Measurements from ENCODE around the gene ZNF521.

The ZNF521 gene

DNA sequence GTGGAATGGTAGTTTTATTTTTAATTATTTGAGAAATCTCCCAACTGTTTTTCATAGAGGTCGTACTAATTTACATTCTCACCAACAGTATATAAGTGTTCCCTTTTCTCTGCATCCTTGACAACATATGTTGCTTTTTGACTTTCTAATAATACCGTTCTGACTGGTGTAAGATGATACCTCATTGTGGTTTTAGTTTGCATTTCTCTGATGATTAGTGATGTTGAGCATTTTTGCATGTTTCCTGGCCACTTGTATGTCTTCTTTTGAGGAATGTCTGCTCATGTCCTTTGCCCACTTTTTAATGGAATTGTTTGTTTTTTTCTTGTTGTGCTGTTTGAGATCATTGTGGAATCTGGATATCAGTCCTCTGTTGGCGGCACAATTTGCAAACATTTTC, 242.5 kb downstream of the ZNF521 start:
- DNase-seq, result no peak
- Histone ChIP-seq H3K9me3 (ENCODE audit: control extremely low read depth in 1 of 5, control insufficient read depth in 4 of 5, insufficient read depth in 2 of 5, low read depth in 1 of 5, low read length in 4 of 5) (peaks cover 0 to 2% (median 0%) of the 10 kb centered on the region in 5 experiments), H3K4me1 (ENCODE audit: control extremely low read depth in 1 of 4, control insufficient read depth in 4 of 4, insufficient read depth in 4 of 4, low read length in 3 of 4) (peaks cover 0 to 4% (median 0%) of the 10 kb centered on the region in 4 experiments), H3K4me3 (ENCODE audit: control insufficient read depth in 1 of 7, extremely low read depth in 1 of 7, insufficient read depth in 4 of 7, low read depth in 2 of 7, low read length in 6 of 7) (no peak overlapping the region), H3K27me3 (replicated peaks in 2 of 5; ENCODE audit: control insufficient read depth in 4 of 5, insufficient read depth in 5 of 5, low read length in 4 of 5) (no peaks in the 10 kb centered on the region), H3K36me3 (ENCODE audit: control insufficient read depth in 4 of 4, insufficient read depth in 4 of 4, low read length in 3 of 4) (peaks cover 0 to 11% (median 5%) of the 10 kb centered on the region in 4 experiments), H3K27ac (ENCODE audit: insufficient read depth in 1 of 2, low read depth in 1 of 2, low read length in 2 of 2, poor library complexity in 1 of 2, severe bottlenecking in 2 of 2) (no peak overlapping the region)
- 100% methylated on average over 1 of the region's 3 CpGs for WGBS (ENCODE audit: insufficient coverage)
- POLR2A ChIA-PET, result no interaction called here
- CTCF ChIA-PET, result no interaction called here

DNA sequence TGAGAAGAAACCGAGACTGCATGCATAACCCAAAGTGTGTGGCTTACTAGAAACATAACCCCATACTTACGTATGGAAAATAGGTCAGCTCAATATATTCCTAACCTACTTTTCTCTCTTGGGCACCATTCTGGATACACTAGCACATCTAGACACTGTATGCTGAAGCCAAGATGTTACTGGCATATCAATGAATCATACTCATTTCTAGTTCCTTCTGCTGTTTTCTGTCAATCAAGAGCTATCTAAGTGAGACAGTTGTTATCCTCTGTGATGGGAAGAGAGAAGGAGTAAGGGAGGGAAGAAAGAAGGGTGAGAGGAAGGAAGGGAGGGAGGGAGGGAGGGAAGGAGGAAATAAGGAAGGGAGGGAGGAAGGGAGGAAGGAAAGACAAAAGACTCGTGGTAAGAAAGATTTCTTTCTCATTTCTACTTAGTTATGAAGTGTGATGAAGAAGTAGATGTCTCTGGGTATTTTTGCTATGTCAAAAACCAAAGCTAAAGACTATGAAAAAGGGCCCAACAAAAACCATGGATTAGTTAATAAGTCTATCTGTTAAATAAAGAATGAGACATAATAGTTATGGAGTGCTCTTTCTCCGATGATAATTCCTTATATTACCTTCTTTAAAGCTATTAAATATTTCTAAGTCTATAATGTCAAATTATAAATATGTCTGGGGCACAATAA, 248.4 kb downstream of the ZNF521 start:
- Histone ChIP-seq H3K27me3 (replicated peaks in 2 of 5; ENCODE audit: control insufficient read depth in 4 of 5, insufficient read depth in 5 of 5, low read length in 4 of 5) (no peaks in the 10 kb centered on the region), H3K9me3 (ENCODE audit: control extremely low read depth in 1 of 5, control insufficient read depth in 4 of 5, insufficient read depth in 2 of 5, low read depth in 1 of 5, low read length in 4 of 5) (no peaks in the 10 kb centered on the region), H3K4me1 (ENCODE audit: control extremely low read depth in 1 of 4, control insufficient read depth in 4 of 4, insufficient read depth in 4 of 4, low read length in 3 of 4) (peaks cover 0 to 9% (median 4%) of the 10 kb centered on the region in 4 experiments), H3K4me3 (ENCODE audit: control insufficient read depth in 1 of 7, extremely low read depth in 1 of 7, insufficient read depth in 4 of 7, low read depth in 2 of 7, low read length in 6 of 7) (no peak overlapping the region), H3K36me3 (ENCODE audit: control insufficient read depth in 4 of 4, insufficient read depth in 4 of 4, low read length in 3 of 4) (no peaks in the 10 kb centered on the region), H3K27ac (ENCODE audit: insufficient read depth in 1 of 2, low read depth in 1 of 2, low read length in 2 of 2, poor library complexity in 1 of 2, severe bottlenecking in 2 of 2) (no peak overlapping the region)
- ChIA-PET CTCF (interaction anchor here (0.9 to 1.2 kb wide), 2 partner anchors 37 to 125 kb away, joined by 3 to 4 read pairs; no protein-coding TSS in a partner anchor), POLR2A (interaction anchor here (0.6 kb wide), 2 partner anchors 30 to 1541 kb away, joined by 3 to 5 read pairs; no protein-coding TSS in a partner anchor)
- WGBS (ENCODE audit: insufficient coverage), result 70% methylated on average over 2 of the region's 4 CpGs
- no peak for DNase-seq

DNA sequence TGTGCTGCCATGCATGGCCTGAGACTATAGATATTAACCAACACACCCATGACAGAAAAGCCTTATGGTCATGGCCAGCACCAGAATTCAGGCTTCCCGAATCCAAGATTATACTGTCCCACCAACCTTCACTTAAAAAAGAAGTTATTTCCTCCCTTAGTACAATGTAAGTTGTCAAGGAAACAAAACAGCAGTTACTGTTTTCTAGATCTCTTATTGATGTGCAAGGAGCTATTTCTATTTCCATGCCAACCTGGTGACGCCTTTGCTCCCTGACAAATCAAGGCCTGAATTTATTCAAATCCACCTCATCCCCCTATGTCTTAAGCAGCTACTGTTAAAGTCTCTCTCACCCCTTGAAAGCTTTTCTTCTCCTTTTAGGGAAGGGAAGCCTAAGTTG, 249.3 kb downstream of the ZNF521 start:
- CTCF ChIA-PET, result interaction anchor here (1.2 kb wide), 1 partner anchor 126 kb away, joined by 4 read pairs; no protein-coding TSS in a partner anchor
- 100% methylated on average over 1 of the region's 2 CpGs for WGBS (ENCODE audit: insufficient coverage)
- POLR2A ChIA-PET, result no interaction called here
- H3K9me3 ChIP-seq (ENCODE audit: control extremely low read depth in 1 of 5, control insufficient read depth in 4 of 5, insufficient read depth in 2 of 5, low read depth in 1 of 5, low read length in 4 of 5), result no peaks in the 10 kb centered on the region
- H3K27ac ChIP-seq (ENCODE audit: insufficient read depth in 1 of 2, low read depth in 1 of 2, low read length in 2 of 2, poor library complexity in 1 of 2, severe bottlenecking in 2 of 2), result peak overlapping the region in 1 of 2 experiments; percentile 16
- peaks cover 0 to 2% (median 0%) of the 10 kb centered on the region in 4 experiments for H3K36me3 ChIP-seq (ENCODE audit: control insufficient read depth in 4 of 4, insufficient read depth in 4 of 4, low read length in 3 of 4)
- H3K4me1 ChIP-seq (ENCODE audit: control extremely low read depth in 1 of 4, control insufficient read depth in 4 of 4, insufficient read depth in 4 of 4, low read length in 3 of 4), result peaks cover 0 to 16% (median 9%) of the 10 kb centered on the region in 4 experiments
- peak; percentile 22 to 85 (median 77) for DNase-seq
- no peak overlapping the region for H3K4me3 ChIP-seq (ENCODE audit: control insufficient read depth in 1 of 7, extremely low read depth in 1 of 7, insufficient read depth in 4 of 7, low read depth in 2 of 7, low read length in 6 of 7)
- no peaks in the 10 kb centered on the region for H3K27me3 ChIP-seq (replicated peaks in 2 of 5; ENCODE audit: control insufficient read depth in 4 of 5, insufficient read depth in 5 of 5, low read length in 4 of 5)

DNA sequence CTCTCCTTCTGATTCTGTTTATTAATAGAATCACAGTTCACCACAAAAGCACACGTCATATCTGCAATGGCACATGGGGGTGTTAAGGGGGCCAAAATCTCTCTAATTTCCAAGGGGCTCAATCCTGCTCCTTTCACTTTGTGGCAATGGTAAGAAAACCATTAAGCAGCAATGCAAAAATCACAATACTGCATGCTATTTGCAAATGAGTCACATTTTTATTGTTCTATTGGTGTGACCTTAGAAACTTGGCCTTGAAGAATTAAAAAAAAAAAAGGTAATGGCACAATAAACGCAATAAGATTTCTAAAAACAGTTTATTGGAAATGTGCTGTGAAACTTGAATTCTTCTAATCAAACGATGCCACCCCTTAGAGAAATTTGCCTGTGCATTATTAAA, 251.5 kb downstream of the ZNF521 start:
- H3K4me3 ChIP-seq (ENCODE audit: control insufficient read depth in 1 of 7, extremely low read depth in 1 of 7, insufficient read depth in 4 of 7, low read depth in 2 of 7, low read length in 6 of 7), result no peak overlapping the region
- H3K4me1 ChIP-seq (ENCODE audit: control extremely low read depth in 1 of 4, control insufficient read depth in 4 of 4, insufficient read depth in 4 of 4, low read length in 3 of 4), result peaks cover 0 to 24% (median 15%) of the 10 kb centered on the region in 4 experiments
- 75% methylated on average over 2 of the region's 3 CpGs for WGBS (ENCODE audit: insufficient coverage)
- no peak for DNase-seq
- H3K27me3 ChIP-seq (replicated peaks in 2 of 5; ENCODE audit: control insufficient read depth in 4 of 5, insufficient read depth in 5 of 5, low read length in 4 of 5), result no peaks in the 10 kb centered on the region
- ChIA-PET POLR2A (interaction anchor here (0.6 kb wide), 1 partner anchor 250 kb away, joined by 3 read pairs; no protein-coding TSS in a partner anchor), CTCF (interaction anchor here (0.6 to 1.6 kb wide), 3 partner anchors 13 to 918 kb away, joined by 3 to 4 read pairs (median 3); no protein-coding TSS in a partner anchor)
- no peak overlapping the region for H3K27ac ChIP-seq (ENCODE audit: insufficient read depth in 1 of 2, low read depth in 1 of 2, low read length in 2 of 2, poor library complexity in 1 of 2, severe bottlenecking in 2 of 2)
- no peaks in the 10 kb centered on the region for H3K9me3 ChIP-seq (ENCODE audit: control extremely low read depth in 1 of 5, control insufficient read depth in 4 of 5, insufficient read depth in 2 of 5, low read depth in 1 of 5, low read length in 4 of 5)
- peaks cover 0 to 2% (median 0%) of the 10 kb centered on the region in 4 experiments for H3K36me3 ChIP-seq (ENCODE audit: control insufficient read depth in 4 of 4, insufficient read depth in 4 of 4, low read length in 3 of 4)

DNA sequence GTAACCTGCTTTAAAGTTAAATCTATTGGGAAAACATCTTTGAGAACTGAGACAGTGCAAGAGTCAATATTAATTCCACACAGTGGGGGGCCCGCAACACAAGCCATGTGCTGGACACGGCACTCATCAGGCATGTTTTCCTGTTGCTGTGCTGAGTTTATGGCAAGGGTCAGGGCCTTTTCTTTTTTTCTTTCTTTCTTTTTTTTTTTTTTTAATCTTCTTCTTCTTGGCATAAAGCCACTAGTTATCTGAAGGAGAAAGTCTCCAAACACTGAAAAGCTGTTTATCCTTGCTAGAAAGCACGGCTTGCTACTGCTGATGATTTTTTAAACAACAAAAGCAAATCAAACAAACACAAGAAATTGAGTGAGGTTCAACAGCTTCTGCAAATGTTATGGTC, 252.1 kb downstream of the ZNF521 start:
- peak; percentile 6 to 41 (median 18) for DNase-seq
- WGBS (ENCODE audit: insufficient coverage), result no CpG with 5 or more reads among the region's 3 CpGs
- Histone ChIP-seq H3K27me3 (replicated peaks in 2 of 5; ENCODE audit: control insufficient read depth in 4 of 5, insufficient read depth in 5 of 5, low read length in 4 of 5) (no peaks in the 10 kb centered on the region), H3K4me1 (ENCODE audit: control extremely low read depth in 1 of 4, control insufficient read depth in 4 of 4, insufficient read depth in 4 of 4, low read length in 3 of 4) (peaks cover 0 to 24% (median 15%) of the 10 kb centered on the region in 4 experiments), H3K4me3 (ENCODE audit: control insufficient read depth in 1 of 7, extremely low read depth in 1 of 7, insufficient read depth in 4 of 7, low read depth in 2 of 7, low read length in 6 of 7) (no peak overlapping the region), H3K9me3 (ENCODE audit: control extremely low read depth in 1 of 5, control insufficient read depth in 4 of 5, insufficient read depth in 2 of 5, low read depth in 1 of 5, low read length in 4 of 5) (no peaks in the 10 kb centered on the region), H3K36me3 (ENCODE audit: control insufficient read depth in 4 of 4, insufficient read depth in 4 of 4, low read length in 3 of 4) (peaks cover 0 to 2% (median 0%) of the 10 kb centered on the region in 4 experiments), H3K27ac (ENCODE audit: insufficient read depth in 1 of 2, low read depth in 1 of 2, low read length in 2 of 2, poor library complexity in 1 of 2, severe bottlenecking in 2 of 2) (no peak overlapping the region)
- POLR2A ChIA-PET, result interaction anchor here (0.6 kb wide), 1 partner anchor 251 kb away, joined by 3 read pairs; no protein-coding TSS in a partner anchor
- CTCF ChIA-PET, result interaction anchor here (1.1 to 1.6 kb wide), 2 partner anchors 12 to 133 kb away, joined by 3 to 4 read pairs; no protein-coding TSS in a partner anchor

DNA sequence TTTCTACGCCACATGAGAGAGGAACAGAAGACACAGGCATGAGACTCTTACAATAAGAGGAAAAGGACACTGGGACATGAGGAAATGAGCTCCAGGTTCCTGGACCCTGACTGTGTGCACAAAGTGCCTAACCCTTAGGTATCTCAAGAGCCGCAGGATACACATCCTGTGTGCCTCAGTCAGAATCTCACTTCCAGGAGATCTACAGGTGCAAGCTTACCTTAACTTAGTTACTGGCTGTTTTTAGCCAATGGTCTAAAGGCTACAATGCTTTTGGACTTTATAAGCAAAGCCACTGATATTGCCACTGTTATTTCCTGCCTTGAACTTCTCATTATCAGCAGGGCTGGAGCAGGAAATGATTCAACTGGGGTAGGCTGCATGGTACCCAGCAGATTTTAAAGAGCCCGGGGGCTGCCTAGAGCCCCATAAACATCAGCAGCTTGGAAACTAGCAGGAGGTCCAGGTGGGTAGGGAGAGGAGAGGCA, 254.4 kb downstream of the ZNF521 start:
- peaks cover 0 to 2% (median 0%) of the 10 kb centered on the region in 4 experiments for H3K36me3 ChIP-seq (ENCODE audit: control insufficient read depth in 4 of 4, insufficient read depth in 4 of 4, low read length in 3 of 4)
- H3K27me3 ChIP-seq (replicated peaks in 2 of 5; ENCODE audit: control insufficient read depth in 4 of 5, insufficient read depth in 5 of 5, low read length in 4 of 5), result no peaks in the 10 kb centered on the region
- DNase-seq, result peak; percentile 14 to 62 (median 29)
- H3K4me3 ChIP-seq (ENCODE audit: control insufficient read depth in 1 of 7, extremely low read depth in 1 of 7, insufficient read depth in 4 of 7, low read depth in 2 of 7, low read length in 6 of 7), result peak overlapping the region in 2 of 7 experiments; percentile 13 to 34
- no peaks in the 10 kb centered on the region for H3K9me3 ChIP-seq (ENCODE audit: control extremely low read depth in 1 of 5, control insufficient read depth in 4 of 5, insufficient read depth in 2 of 5, low read depth in 1 of 5, low read length in 4 of 5)
- H3K4me1 ChIP-seq (ENCODE audit: control extremely low read depth in 1 of 4, control insufficient read depth in 4 of 4, insufficient read depth in 4 of 4, low read length in 3 of 4), result peaks cover 0 to 17% (median 14%) of the 10 kb centered on the region in 4 experiments
- H3K27ac ChIP-seq (ENCODE audit: insufficient read depth in 1 of 2, low read depth in 1 of 2, low read length in 2 of 2, poor library complexity in 1 of 2, severe bottlenecking in 2 of 2), result no peak overlapping the region
- ChIA-PET POLR2A (no interaction called here), CTCF (interaction anchor here (0.6 to 1.3 kb wide), 3 partner anchors 9 to 357 kb away, joined by 3 read pairs; no protein-coding TSS in a partner anchor)
- 56% methylated on average over 3 of the region's 3 CpGs for WGBS (ENCODE audit: insufficient coverage)

DNA sequence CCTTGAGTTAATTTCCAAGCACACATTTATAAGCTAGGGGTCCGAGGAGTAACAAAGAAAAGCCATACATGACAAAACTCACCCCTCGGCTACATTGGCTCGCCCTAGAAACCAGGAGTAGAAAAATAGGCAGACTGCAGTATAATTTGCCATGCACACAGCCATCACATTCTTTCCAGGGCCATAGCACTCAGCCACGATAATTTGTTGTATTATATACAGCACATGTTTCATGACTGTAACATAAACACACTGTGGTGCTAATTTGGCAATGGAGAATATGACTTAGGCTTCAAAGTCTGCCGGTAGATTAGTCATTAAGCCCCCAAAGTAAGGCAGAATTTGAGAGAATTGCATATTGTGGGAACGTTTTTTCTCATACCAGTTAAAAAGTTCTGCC, 254.9 kb downstream of the ZNF521 start:
- ChIA-PET CTCF (interaction anchor here (1.3 kb wide), 1 partner anchor 17 kb away, joined by 3 read pairs; no protein-coding TSS in a partner anchor), POLR2A (no interaction called here)
- Histone ChIP-seq H3K27ac (ENCODE audit: insufficient read depth in 1 of 2, low read depth in 1 of 2, low read length in 2 of 2, poor library complexity in 1 of 2, severe bottlenecking in 2 of 2) (no peak overlapping the region), H3K36me3 (ENCODE audit: control insufficient read depth in 4 of 4, insufficient read depth in 4 of 4, low read length in 3 of 4) (peaks cover 0 to 2% (median 0%) of the 10 kb centered on the region in 4 experiments), H3K9me3 (ENCODE audit: control extremely low read depth in 1 of 5, control insufficient read depth in 4 of 5, insufficient read depth in 2 of 5, low read depth in 1 of 5, low read length in 4 of 5) (no peaks in the 10 kb centered on the region), H3K27me3 (replicated peaks in 2 of 5; ENCODE audit: control insufficient read depth in 4 of 5, insufficient read depth in 5 of 5, low read length in 4 of 5) (no peaks in the 10 kb centered on the region), H3K4me1 (ENCODE audit: control extremely low read depth in 1 of 4, control insufficient read depth in 4 of 4, insufficient read depth in 4 of 4, low read length in 3 of 4) (peaks cover 0 to 17% (median 13%) of the 10 kb centered on the region in 4 experiments), H3K4me3 (ENCODE audit: control insufficient read depth in 1 of 7, extremely low read depth in 1 of 7, insufficient read depth in 4 of 7, low read depth in 2 of 7, low read length in 6 of 7) (no peak overlapping the region)
- WGBS (ENCODE audit: insufficient coverage), result 92% methylated on average over 5 of the region's 6 CpGs
- DNase-seq, result no peak
